Brain microvascular endothelial cell (primary cell): ENCODE results near the gene SCAF1.

Experiments used
- DNase-seq: peaks from one replicate; pipeline ENCODE4 v3.0.0-alpha.2; 2020
- H3K27ac ChIP-seq: fragments of 250-450 bp; sonication (Bioruptor Pico); 2 replicates; pipeline ENCODE4 v1.5.1; 2020; ENCODE audit warnings: mild to moderate bottlenecking, moderate library complexity
- H3K27me3 ChIP-seq: fragments of 250-450 bp; sonication (Bioruptor Pico); replicated peaks from 2 replicates; pipeline ENCODE4 v1.5.1; 2020; ENCODE audit warnings: mild to moderate bottlenecking
- H3K36me3 ChIP-seq: fragments of 250-450 bp; sonication (Bioruptor Pico); replicated peaks from 2 replicates; pipeline ENCODE4 v1.5.1; 2020; ENCODE audit warnings: mild to moderate bottlenecking
- H3K4me3 ChIP-seq: 2 replicates; pipeline ENCODE4 v1.5.1; 2011; ENCODE audit warnings: low read depth, mild to moderate bottlenecking, control low read depth, low read length, moderate library complexity
- in situ Hi-C: cut with HindIII; loops from 2 replicates; pipeline ENCODE4 v1.10.0; 2017; ENCODE audit warnings: low sequenced_read_pairs, low pct_ligation_motif_present
- TF ChIP-seq, protein P1 (sequence below): IDR thresholded peaks from 2 replicates; pipeline ENCODE4 v1.5.1; 2011; ENCODE audit warnings: low read depth, mild to moderate bottlenecking, moderate library complexity, low read length, control low read depth, inconsistent platforms; ENCODE audit errors: missing control alignments

Gene SCAF1

GRCh38 chr19:49704888-49705642 is 63.1 kb downstream of the SCAF1 start:
- TF ChIP-seq, protein P1, sequence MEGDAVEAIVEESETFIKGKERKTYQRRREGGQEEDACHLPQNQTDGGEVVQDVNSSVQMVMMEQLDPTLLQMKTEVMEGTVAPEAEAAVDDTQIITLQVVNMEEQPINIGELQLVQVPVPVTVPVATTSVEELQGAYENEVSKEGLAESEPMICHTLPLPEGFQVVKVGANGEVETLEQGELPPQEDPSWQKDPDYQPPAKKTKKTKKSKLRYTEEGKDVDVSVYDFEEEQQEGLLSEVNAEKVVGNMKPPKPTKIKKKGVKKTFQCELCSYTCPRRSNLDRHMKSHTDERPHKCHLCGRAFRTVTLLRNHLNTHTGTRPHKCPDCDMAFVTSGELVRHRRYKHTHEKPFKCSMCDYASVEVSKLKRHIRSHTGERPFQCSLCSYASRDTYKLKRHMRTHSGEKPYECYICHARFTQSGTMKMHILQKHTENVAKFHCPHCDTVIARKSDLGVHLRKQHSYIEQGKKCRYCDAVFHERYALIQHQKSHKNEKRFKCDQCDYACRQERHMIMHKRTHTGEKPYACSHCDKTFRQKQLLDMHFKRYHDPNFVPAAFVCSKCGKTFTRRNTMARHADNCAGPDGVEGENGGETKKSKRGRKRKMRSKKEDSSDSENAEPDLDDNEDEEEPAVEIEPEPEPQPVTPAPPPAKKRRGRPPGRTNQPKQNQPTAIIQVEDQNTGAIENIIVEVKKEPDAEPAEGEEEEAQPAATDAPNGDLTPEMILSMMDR = no peak
- Histone ChIP-seq H3K27me3 (no peaks in the 10 kb centered on the region), H3K4me3 (no peak overlapping the region), H3K36me3 (no peaks in the 10 kb centered on the region), H3K27ac (no peak overlapping the region)
- DNase-seq = no peak
- in situ Hi-C loops = no loop called here

DNA sequence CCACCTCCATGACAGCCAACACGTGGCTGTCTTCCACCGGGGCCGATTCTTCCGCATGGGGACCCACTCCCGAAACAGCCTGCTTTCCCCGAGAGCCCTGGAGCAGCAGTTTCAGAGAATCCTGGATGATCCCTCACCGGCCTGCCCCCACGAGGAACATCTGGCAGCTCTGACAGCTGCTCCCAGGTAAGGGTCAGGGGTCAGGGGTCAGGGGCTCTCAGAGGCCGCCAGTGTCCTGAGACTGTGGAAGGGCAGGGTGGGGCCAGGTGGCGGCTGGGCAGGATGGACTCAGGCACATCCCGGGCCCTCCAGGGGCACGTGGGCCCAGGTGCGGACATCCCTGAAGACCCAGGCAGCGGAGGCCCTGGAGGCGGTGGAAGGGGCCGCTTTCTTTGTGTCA is 63.9 kb downstream of the SCAF1 start:
- DNase-seq = no peak
- Histone ChIP-seq H3K4me3 (no peak overlapping the region), H3K36me3 (no peaks in the 10 kb centered on the region), H3K27me3 (no peaks in the 10 kb centered on the region), H3K27ac (no peak overlapping the region)
- TF ChIP-seq, protein P1 = no peak
- in situ Hi-C loops = no loop called here
